Fibroblast of lung (primary cell): ENCODE results near the gene LAYN.

ENCODE experiments used
- CTCF ChIP-seq, 2 donors: IDR thresholded peaks in 1 of 2; conservative IDR thresholded peaks in 1 of 2; 1 replicate in 1 of 2; 2 replicates in 1 of 2; pipeline ENCODE4 v1.5.1; 2011 to 2012; ENCODE audit warnings: low read length in 2 of 2, control low read depth in 1 of 2, inconsistent platforms in 1 of 2, low read depth in 1 of 2, mild to moderate bottlenecking in 1 of 2
- EZH2 ChIP-seq: IDR thresholded peaks from 2 replicates; pipeline ENCODE4 v1.5.1; 2012; ENCODE audit warnings: low read length, control low read depth, mild to moderate bottlenecking; ENCODE audit errors: missing control alignments

- TF ChIP-seq CTCF (conservative IDR thresholded peaks at IDR 0.05 in 1 of 2, IDR thresholded peaks at IDR 0.05 in 1 of 2; ENCODE audit: low read depth in 1 of 2, low read length in 2 of 2) (no peak), EZH2 (no peak)
Observed at GRCh38 chr11:111569476-111569875, 29.0 kb downstream of the LAYN start.
